Epithelial cell of proximal tubule (primary cell): ENCODE measurements around the gene DEUP1. TPM values are rescaled to one million over a fixed set of nuclear protein-coding genes. Genes with fewer than 3 reads are reported as not detected.

Experiments
- DNase-seq: peaks from one replicate; pipeline ENCODE4 v3.0.0-alpha.2; 2011; ENCODE audit warnings: low read depth
- H3K4me3 ChIP-seq: 2 replicates; pipeline ENCODE4 v1.5.1; 2011; ENCODE audit warnings: low read depth, mild to moderate bottlenecking, low read length
- total RNA-seq: library from RNA; depleted of rRNA; stranded (reverse); fragments of >200 nt; gene quantifications from 2 replicates; pipeline ENCODE4 v1.2.3, GENCODE V29; 2015
- TF ChIP-seq, protein P1 (sequence below): conservative IDR thresholded peaks from 2 replicates; pipeline ENCODE4 v1.5.1; 2012; ENCODE audit warnings: low read depth, mild to moderate bottlenecking, low read length

Gene DEUP1
- total RNA-seq, result 0.36 and 0.69 TPM in 2 replicates

GRCh38 chr11:93330446-93330984, at the start of gene DEUP1:
DEUP1 (plus strand) TSS chr11:93330742; CDS start chr11:93332260, 1,518 bp downstream.
- H3K4me3 ChIP-seq, result peak within 1 kb of the TSS; percentile 54
- TF ChIP-seq, protein P1, sequence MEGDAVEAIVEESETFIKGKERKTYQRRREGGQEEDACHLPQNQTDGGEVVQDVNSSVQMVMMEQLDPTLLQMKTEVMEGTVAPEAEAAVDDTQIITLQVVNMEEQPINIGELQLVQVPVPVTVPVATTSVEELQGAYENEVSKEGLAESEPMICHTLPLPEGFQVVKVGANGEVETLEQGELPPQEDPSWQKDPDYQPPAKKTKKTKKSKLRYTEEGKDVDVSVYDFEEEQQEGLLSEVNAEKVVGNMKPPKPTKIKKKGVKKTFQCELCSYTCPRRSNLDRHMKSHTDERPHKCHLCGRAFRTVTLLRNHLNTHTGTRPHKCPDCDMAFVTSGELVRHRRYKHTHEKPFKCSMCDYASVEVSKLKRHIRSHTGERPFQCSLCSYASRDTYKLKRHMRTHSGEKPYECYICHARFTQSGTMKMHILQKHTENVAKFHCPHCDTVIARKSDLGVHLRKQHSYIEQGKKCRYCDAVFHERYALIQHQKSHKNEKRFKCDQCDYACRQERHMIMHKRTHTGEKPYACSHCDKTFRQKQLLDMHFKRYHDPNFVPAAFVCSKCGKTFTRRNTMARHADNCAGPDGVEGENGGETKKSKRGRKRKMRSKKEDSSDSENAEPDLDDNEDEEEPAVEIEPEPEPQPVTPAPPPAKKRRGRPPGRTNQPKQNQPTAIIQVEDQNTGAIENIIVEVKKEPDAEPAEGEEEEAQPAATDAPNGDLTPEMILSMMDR, result no peak
- no peak for DNase-seq

DNA sequence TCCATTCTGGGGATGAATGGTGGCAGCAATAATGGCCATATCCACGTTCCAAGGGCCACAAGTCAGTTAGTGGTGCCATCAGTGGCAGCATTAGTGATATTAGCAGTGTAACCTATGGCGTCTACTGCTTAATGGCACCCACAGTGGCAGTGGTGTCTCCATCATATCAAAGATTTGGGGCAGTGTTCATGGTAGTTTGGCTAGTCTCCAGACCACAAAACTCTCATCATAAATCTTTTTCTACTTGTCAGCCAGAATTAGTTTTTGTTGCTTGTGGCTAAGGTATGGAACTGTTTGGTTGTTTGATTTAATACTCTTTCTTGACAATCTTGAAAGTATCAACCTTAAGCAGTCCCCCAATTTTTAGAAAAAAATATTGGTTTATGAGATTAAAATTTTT, 45.1 kb upstream of the DEUP1 start:
- DNase-seq, result no peak
- TF ChIP-seq, protein P1, result no peak
- no peak overlapping the region for H3K4me3 ChIP-seq

DNA sequence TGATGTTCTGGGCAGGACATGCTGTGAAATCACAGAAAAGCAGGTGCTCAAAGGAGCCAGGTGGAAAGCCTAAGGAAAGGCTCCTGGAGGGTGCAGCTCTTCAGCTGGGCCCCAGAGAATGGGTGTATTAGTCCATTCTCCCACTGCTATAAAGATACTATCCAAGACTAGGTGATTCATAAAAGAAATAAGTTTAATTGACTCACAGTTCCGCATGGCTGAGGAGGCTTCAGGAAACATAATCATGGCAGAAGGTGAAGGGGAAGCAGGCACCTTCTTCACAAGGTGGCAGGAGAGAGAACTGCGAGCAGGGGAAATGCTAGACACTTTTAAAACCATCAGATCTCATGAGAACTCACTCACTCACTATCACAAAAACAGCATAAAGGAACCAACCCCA, 43.1 kb upstream of the DEUP1 start:
- H3K4me3 ChIP-seq, result no peak overlapping the region
- DNase-seq, result no peak
- TF ChIP-seq, protein P1, result peak; percentile 25

- TF ChIP-seq, protein P1, result no peak
- no peak overlapping the region for H3K4me3 ChIP-seq
- DNase-seq, result no peak
These were observed 42.5 kb upstream of the DEUP1 start for GRCh38 chr11:93288079-93288478.

GRCh38 chr11:93288767-93289166, 41.8 kb upstream of the DEUP1 start:
- TF ChIP-seq, protein P1, result no peak
- no peak overlapping the region for H3K4me3 ChIP-seq

DNA sequence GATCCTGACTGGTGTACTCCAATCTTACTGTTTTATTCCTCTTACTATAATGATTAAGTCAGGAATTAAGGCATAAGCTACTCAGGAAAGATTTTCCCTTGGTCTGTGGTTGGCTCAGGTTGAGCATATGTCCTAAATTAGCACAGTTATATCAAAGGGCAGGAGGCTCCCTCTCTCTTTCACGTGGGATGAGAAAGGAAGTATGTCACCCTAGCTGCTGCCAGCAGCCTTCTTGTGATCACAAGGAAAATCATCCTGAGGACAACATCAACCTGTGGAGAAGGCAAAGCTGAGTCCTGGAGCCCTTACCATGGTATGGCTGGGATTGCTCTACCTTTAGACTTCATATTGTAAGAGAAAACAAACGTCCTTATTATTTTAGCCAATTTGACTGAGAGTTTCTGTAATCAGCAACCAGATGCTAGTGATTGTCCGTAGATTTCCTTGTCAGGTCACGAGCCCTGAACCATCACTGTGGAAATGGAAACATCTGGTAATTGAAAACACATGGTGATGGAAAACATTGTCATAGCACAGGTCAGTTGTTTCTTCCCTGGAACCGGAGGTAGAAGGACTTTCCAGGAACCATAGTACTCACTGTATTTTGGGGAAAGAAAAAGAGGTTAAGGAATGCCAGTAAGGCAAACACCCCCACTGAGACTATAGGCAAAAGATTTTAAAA, 40.6 kb upstream of the DEUP1 start:
- TF ChIP-seq, protein P1, result no peak
- no peak for DNase-seq
- H3K4me3 ChIP-seq, result no peak overlapping the region

More at GRCh38 chr11:93288767-93289166, 41.8 kb upstream of the DEUP1 start:
- no peak for DNase-seq

- H3K4me3 ChIP-seq, result no peak overlapping the region
- TF ChIP-seq, protein P1, result no peak
- no peak for DNase-seq
These were observed 39.4 kb upstream of the DEUP1 start for GRCh38 chr11:93291110-93291509.
